PC-3 (cell line): Measurements from ENCODE around the gene GPATCH1. TPM values are rescaled to one million over a fixed set of nuclear protein-coding genes. Genes with fewer than 3 reads are reported as not detected.

Experiments
- ATAC-seq: fragments of 200-7000 bp; cut with Tn5 transposase; 2 replicates; pipeline ENCODE4 v1.9.1; 2020; ENCODE audit warnings: mild to moderate bottlenecking, moderate library complexity
- BruUV-seq: library from RNA; stranded (reverse); fragments of 400-500 nt; replicated peaks from 2 replicates; lab custom pipeline; 2021; lab: Mats Ljungman, UMichigan
- CTCF ChIA-PET: fragments of 300-600 bp; sonication (Branson Sonifier 250); formaldehyde crosslinking; loops from one replicate; lab custom pipeline; 2022; ENCODE audit warnings: antibody characterized with exemption; lab: Charles Lee
- POLR2A ChIA-PET: fragments of 300-600 bp; sonication (Branson Sonifier 250); formaldehyde crosslinking; loops from one replicate; lab custom pipeline; 2022; ENCODE audit warnings: antibody characterized with exemption; ENCODE audit not compliant: unreplicated experiment; lab: Charles Lee
- DNase-seq: peaks from one replicate; pipeline ENCODE4 v3.0.0-alpha.2; 2015
- H2AFZ ChIP-seq: fragments of 300-600 bp; sonication (generic); 2 replicates; pipeline ENCODE4 v1.6.0; 2016; ENCODE audit warnings: antibody characterized with exemption, low read length
- H3F3A ChIP-seq: fragments of 300-600 bp; sonication (generic); one replicate; pipeline ENCODE4 v1.6.0; 2017; ENCODE audit warnings: antibody characterized with exemption, low read length, control low read depth, mild to moderate bottlenecking; ENCODE audit not compliant: unreplicated experiment
- H3K27ac ChIP-seq: fragments of 300-600 bp; sonication (generic); 2 replicates; pipeline ENCODE4 v1.5.1; 2016; ENCODE audit warnings: mild to moderate bottlenecking, low read length
- H3K27me3 ChIP-seq: fragments of 300-600 bp; sonication (generic); 2 replicates; pipeline ENCODE4 v1.6.1; 2016; ENCODE audit warnings: low read length, mixed read lengths
- H3K36me3 ChIP-seq: fragments of 300-600 bp; sonication (generic); 2 replicates; pipeline ENCODE4 v1.6.1; 2016; ENCODE audit warnings: low read depth, mixed run types, low read length, mixed read lengths
- H3K4me1 ChIP-seq: fragments of 300-600 bp; sonication (generic); 2 replicates; pipeline ENCODE4 v1.5.1; 2016; ENCODE audit warnings: low read length; ENCODE audit not compliant: insufficient read depth
- H3K4me2 ChIP-seq: fragments of 300-600 bp; sonication (generic); 2 replicates; pipeline ENCODE4 v1.6.0; 2016; ENCODE audit warnings: low read length
- H3K4me3 ChIP-seq: fragments of 300-600 bp; sonication (generic); 2 replicates; pipeline ENCODE4 v1.5.1; 2016; ENCODE audit warnings: mild to moderate bottlenecking, low read length, mixed read lengths
- H3K79me2 ChIP-seq: fragments of 300-600 bp; sonication (generic); 2 replicates; pipeline ENCODE4 v1.6.1; 2017; ENCODE audit warnings: low read length, mixed read lengths
- H3K9ac ChIP-seq: fragments of 300-600 bp; sonication (generic); 2 replicates; pipeline ENCODE4 v1.6.0; 2016; ENCODE audit warnings: mild to moderate bottlenecking, low read length
- H3K9me2 ChIP-seq: fragments of 300-600 bp; sonication (generic); replicated peaks from 2 replicates; pipeline ENCODE4 v1.6.1; 2016; ENCODE audit warnings: mixed run types, low read length, mixed read lengths
- H3K9me3 ChIP-seq: fragments of 300-600 bp; sonication (generic); 2 replicates; pipeline ENCODE4 v1.6.1; 2016; ENCODE audit warnings: low read length, mixed read lengths
- H4K20me1 ChIP-seq: fragments of 300-600 bp; sonication (generic); 2 replicates; pipeline ENCODE4 v1.6.1; 2016; ENCODE audit warnings: low read length, mixed read lengths
- EZH2 ChIP-seq: fragments of 300-600 bp; sonication (generic); IDR thresholded peaks from one replicate; pipeline ENCODE4 v1.6.1; 2017; ENCODE audit warnings: antibody characterized with exemption, mild to moderate bottlenecking, low read length; ENCODE audit not compliant: unreplicated experiment
- EZH2phosphoT487 ChIP-seq: fragments of 300-600 bp; sonication (generic); IDR thresholded peaks from 2 replicates; pipeline ENCODE4 v1.6.1; 2018; ENCODE audit warnings: mild to moderate bottlenecking, antibody characterized with exemption, low read length, borderline replicate concordance
- intact Hi-C: fragments of 100-400 bp; cut with micrococcal nuclease; formaldehyde crosslinking; loops from 2 replicates; pipeline ENCODE4 v1.9.0; 2023
- total RNA-seq: library from RNA; depleted of rRNA; stranded (reverse); fragments of >200 nt; gene quantifications from 2 replicates; pipeline ENCODE4 v1.2.3, GENCODE V29; 2014
- TF ChIP-seq, protein P1 (sequence below): fragments of 300-600 bp; sonication (generic); conservative IDR thresholded peaks from 2 replicates; pipeline ENCODE4 v1.5.1; 2017; ENCODE audit warnings: antibody characterized with exemption, low read depth, mild to moderate bottlenecking, low read length

Gene GPATCH1
- total RNA-seq, 1 experiment from 2014 or later: 6.9 TPM

DNA sequence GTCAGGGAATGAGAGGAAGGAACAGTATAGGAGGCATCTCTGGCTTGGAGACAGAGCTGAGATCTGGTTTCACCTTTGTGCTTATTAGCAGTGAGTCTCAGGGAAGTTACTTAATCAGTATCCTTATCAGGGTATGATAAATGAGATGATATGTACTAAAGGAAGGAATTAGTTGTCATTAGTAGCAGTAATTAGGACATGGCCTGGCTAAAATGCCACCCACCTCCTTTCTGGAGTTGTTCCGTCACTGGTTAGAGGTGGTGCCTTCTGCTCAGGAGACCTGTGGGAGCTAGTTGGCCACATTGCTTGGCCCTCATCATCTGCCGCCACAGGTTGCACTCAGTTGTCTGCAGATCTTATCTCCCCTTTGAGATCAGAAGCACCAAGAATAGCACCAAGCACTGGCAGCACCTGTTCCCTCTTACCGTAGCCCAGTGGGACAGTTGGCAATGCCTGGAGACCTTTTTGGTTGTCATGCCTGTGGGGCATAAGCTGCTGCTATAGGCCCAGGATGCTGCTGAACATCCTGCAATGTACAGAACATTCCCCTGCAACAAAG, 4.7 kb downstream of the GPATCH1 start:
- Histone ChIP-seq H3K27ac (no peak overlapping the region), H3K4me3 (no peak overlapping the region), H3K27me3 (no peaks in the 10 kb centered on the region), H3K4me2 (no peak overlapping the region), H2AFZ (no peak overlapping the region), H3K36me3 (no peaks in the 10 kb centered on the region), H4K20me1 (no peaks in the 10 kb centered on the region), H3K9me2 (no peaks in the 10 kb centered on the region), H3K9ac (no peak overlapping the region), H3F3A (no peaks in the 10 kb centered on the region), H3K9me3 (no peaks in the 10 kb centered on the region), H3K79me2 (peaks cover 18% of the 10 kb centered on the region), H3K4me1 (peaks cover 9% of the 10 kb centered on the region; the same call in 1 of the 2 replicates)
- ATAC-seq: no peak
- intact Hi-C loops: no loop called here
- ChIA-PET CTCF (no interaction called here), POLR2A (no interaction called here)
- DNase-seq: no peak
- no TSS peak for BruUV-seq
- TF ChIP-seq, protein P1, sequence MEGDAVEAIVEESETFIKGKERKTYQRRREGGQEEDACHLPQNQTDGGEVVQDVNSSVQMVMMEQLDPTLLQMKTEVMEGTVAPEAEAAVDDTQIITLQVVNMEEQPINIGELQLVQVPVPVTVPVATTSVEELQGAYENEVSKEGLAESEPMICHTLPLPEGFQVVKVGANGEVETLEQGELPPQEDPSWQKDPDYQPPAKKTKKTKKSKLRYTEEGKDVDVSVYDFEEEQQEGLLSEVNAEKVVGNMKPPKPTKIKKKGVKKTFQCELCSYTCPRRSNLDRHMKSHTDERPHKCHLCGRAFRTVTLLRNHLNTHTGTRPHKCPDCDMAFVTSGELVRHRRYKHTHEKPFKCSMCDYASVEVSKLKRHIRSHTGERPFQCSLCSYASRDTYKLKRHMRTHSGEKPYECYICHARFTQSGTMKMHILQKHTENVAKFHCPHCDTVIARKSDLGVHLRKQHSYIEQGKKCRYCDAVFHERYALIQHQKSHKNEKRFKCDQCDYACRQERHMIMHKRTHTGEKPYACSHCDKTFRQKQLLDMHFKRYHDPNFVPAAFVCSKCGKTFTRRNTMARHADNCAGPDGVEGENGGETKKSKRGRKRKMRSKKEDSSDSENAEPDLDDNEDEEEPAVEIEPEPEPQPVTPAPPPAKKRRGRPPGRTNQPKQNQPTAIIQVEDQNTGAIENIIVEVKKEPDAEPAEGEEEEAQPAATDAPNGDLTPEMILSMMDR: no peak
- TF ChIP-seq EZH2phosphoT487 (no peak), EZH2 (no peak)

DNA sequence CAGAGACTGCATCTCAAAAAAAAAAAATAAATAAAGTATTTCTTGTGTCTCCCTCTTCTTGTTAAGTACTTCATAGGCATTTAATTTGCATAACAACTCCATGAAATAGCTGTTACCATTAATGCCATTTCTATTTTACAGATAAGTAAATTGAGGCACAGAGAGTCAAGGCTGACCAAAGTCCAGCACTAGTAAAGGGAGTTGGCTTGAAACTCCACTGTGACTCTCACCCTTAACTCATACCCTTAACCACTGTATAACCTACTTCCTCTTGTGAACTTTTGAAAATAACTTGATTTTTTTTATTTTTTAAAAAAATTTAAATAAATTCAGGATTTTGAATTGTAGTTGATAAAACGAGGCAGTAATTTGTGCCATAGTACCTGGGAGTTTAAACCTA, 6.0 kb downstream of the GPATCH1 start:
- Histone ChIP-seq H3K27me3 (no peaks in the 10 kb centered on the region), H4K20me1 (no peaks in the 10 kb centered on the region), H2AFZ (no peak overlapping the region), H3K27ac (no peak overlapping the region), H3K9me3 (no peaks in the 10 kb centered on the region), H3K79me2 (peaks cover 9% of the 10 kb centered on the region), H3K9ac (no peak overlapping the region), H3K36me3 (no peaks in the 10 kb centered on the region), H3K4me3 (no peak overlapping the region), H3K4me2 (no peak overlapping the region), H3K9me2 (no peaks in the 10 kb centered on the region), H3F3A (no peaks in the 10 kb centered on the region), H3K4me1 (peaks cover 6% of the 10 kb centered on the region; the same call in 1 of the 2 replicates)
- ChIA-PET POLR2A (no interaction called here), CTCF (no interaction called here)
- TF ChIP-seq, protein P1: no peak
- TF ChIP-seq EZH2 (no peak), EZH2phosphoT487 (no peak)
- DNase-seq: no peak
- intact Hi-C loops: no loop called here
- no peak for ATAC-seq
- BruUV-seq: no TSS peak

DNA sequence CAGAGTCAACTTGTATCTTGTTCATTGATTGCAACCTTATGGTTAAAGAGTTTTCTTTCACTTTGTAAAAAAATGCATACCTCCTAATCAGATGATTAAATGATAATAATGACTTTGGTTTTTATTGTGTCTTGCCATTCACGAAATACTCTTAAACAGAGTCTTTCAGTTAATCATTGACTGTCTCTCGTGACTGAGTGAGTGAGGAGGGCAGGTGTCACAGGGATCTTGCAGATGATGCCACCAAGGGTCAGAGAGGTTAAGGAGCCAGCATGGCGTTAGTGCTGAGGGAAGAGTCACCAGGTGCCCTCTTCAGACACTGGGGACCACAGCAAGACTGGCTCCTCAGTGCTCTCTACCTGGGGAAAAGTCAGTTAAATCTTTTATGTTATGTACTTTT, 8.0 kb downstream of the GPATCH1 start:
- H3K4me2 ChIP-seq: no peak overlapping the region
- no TSS peak for BruUV-seq
- H3K36me3 ChIP-seq: no peaks in the 10 kb centered on the region; the same call in 1 of the 2 replicates
- H4K20me1 ChIP-seq: no peaks in the 10 kb centered on the region
- no peak overlapping the region for H3K27ac ChIP-seq
- TF ChIP-seq, protein P1: no peak
- TF ChIP-seq EZH2phosphoT487: no peak
- TF ChIP-seq EZH2: no peak
- intact Hi-C loops: no loop called here
- no peaks in the 10 kb centered on the region for H3K9me2 ChIP-seq
- no peaks in the 10 kb centered on the region for H3K27me3 ChIP-seq
- H3K9ac ChIP-seq: no peak overlapping the region
- DNase-seq (no peak), ATAC-seq (no peak)
- H3K4me1 ChIP-seq: no peaks in the 10 kb centered on the region
- ChIA-PET CTCF (no interaction called here), POLR2A (no interaction called here)
- no peak overlapping the region for H3K4me3 ChIP-seq
- H2AFZ ChIP-seq: no peak overlapping the region
- H3K79me2 ChIP-seq: no peaks in the 10 kb centered on the region
- no peaks in the 10 kb centered on the region for H3F3A ChIP-seq
- no peaks in the 10 kb centered on the region for H3K9me3 ChIP-seq
